Measurements from ENCODE around the gene CALN1.

DNA sequence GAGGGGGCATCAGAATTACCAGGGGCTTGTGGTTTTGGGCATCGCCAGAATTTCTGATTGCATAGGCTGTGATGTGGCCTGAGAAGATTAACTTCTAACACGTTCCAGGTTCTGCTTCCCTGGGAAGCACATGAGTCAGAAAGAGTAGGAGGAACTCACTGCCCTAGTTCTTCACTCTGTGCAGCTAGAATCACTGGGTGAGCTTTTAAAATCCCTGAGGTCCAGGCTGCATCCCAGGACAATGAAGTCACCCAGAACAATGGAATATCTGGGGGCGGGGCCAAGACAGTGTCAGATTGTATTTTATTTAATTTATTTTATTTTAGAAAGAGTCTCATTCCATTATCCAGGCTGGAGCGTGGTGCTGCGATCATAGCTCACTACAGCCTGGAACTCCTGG, 636.5 kb downstream of the CALN1 start:
- TF ChIP-seq, protein P1, sequence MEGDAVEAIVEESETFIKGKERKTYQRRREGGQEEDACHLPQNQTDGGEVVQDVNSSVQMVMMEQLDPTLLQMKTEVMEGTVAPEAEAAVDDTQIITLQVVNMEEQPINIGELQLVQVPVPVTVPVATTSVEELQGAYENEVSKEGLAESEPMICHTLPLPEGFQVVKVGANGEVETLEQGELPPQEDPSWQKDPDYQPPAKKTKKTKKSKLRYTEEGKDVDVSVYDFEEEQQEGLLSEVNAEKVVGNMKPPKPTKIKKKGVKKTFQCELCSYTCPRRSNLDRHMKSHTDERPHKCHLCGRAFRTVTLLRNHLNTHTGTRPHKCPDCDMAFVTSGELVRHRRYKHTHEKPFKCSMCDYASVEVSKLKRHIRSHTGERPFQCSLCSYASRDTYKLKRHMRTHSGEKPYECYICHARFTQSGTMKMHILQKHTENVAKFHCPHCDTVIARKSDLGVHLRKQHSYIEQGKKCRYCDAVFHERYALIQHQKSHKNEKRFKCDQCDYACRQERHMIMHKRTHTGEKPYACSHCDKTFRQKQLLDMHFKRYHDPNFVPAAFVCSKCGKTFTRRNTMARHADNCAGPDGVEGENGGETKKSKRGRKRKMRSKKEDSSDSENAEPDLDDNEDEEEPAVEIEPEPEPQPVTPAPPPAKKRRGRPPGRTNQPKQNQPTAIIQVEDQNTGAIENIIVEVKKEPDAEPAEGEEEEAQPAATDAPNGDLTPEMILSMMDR (optimal IDR thresholded peaks at IDR 0.05 in 1 of 3, IDR thresholded peaks at IDR 0.05 in 1 of 3, conservative IDR thresholded peaks at IDR 0.05 in 1 of 3; ENCODE audit: extremely low read depth in 1 of 3, insufficient read depth in 2 of 3, low read length in 3 of 3), result no peak
- TF ChIP-seq EZH2 (IDR thresholded peaks at IDR 0.05; ENCODE audit: low read length), result no peak
